ENCODE results near the gene PLAAT2.
"Not testable (repeated sequence)": the region's sequence is repeated elsewhere in the genome, so short reads cannot be mapped to it uniquely, and the experiment has no call there.

The PLAAT2 gene

DNA sequence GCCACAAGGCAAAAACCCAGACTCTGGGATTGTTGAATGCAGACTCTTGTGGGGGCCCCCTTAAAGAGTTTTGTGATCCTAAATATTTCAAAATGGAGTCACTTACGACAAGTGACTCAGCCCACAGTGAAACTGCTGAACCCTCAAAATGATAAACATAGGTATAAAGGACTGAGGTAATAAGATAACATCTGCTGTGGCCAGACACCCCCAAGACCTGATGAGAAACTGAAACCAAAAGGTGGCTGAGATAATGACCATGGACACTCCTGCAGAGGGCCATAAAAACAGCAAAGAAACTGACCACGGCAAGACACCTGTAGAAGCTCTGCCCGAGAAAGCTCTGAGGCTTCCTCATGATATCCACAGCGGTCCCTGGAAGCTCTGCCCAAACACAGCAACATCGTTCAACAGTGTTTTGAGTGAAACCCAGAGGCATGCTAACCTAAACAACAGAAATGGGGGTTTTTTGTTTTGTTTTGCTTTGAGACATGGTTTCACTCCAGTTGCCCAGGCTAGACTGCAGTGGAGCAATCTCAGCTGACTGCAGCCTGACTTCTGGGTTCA lies 28.2 kb downstream of the PLAAT2 start:
- TF ChIP-seq, protein P1, sequence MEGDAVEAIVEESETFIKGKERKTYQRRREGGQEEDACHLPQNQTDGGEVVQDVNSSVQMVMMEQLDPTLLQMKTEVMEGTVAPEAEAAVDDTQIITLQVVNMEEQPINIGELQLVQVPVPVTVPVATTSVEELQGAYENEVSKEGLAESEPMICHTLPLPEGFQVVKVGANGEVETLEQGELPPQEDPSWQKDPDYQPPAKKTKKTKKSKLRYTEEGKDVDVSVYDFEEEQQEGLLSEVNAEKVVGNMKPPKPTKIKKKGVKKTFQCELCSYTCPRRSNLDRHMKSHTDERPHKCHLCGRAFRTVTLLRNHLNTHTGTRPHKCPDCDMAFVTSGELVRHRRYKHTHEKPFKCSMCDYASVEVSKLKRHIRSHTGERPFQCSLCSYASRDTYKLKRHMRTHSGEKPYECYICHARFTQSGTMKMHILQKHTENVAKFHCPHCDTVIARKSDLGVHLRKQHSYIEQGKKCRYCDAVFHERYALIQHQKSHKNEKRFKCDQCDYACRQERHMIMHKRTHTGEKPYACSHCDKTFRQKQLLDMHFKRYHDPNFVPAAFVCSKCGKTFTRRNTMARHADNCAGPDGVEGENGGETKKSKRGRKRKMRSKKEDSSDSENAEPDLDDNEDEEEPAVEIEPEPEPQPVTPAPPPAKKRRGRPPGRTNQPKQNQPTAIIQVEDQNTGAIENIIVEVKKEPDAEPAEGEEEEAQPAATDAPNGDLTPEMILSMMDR (IDR thresholded peaks at IDR 0.05; ENCODE audit: control insufficient read depth, insufficient read depth, low read depth, low read length, missing control alignments): no peak
- no peak for DNase-seq (ENCODE audit: low read depth)
- H3K4me3 ChIP-seq (ENCODE audit: control insufficient read depth, low read depth, low read length): no peak overlapping the region

DNA sequence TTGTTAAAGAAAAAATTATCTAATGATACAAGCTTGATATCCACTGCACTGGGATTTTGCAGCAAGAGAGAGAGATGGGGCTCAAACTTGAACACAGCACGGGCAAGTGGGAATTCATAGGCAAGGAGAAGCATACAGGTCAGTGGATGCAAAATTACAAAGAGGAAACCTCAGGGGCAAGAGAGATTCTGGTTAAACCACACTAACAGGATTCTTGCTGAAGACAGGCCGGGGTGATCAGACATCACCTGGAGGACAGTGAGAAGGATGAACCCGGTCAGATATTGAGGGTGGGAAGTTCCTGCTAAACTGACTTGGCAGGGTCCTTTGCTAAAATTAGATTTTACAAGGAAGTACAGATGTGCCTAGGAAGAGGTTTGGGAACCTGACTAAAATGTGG lies 29.1 kb downstream of the PLAAT2 start:
- no peak overlapping the region for H3K4me3 ChIP-seq (ENCODE audit: control insufficient read depth, low read depth, low read length)
- TF ChIP-seq, protein P1 (IDR thresholded peaks at IDR 0.05; ENCODE audit: control insufficient read depth, insufficient read depth, low read depth, low read length, missing control alignments): no peak
- no peak for DNase-seq (ENCODE audit: low read depth)

DNA sequence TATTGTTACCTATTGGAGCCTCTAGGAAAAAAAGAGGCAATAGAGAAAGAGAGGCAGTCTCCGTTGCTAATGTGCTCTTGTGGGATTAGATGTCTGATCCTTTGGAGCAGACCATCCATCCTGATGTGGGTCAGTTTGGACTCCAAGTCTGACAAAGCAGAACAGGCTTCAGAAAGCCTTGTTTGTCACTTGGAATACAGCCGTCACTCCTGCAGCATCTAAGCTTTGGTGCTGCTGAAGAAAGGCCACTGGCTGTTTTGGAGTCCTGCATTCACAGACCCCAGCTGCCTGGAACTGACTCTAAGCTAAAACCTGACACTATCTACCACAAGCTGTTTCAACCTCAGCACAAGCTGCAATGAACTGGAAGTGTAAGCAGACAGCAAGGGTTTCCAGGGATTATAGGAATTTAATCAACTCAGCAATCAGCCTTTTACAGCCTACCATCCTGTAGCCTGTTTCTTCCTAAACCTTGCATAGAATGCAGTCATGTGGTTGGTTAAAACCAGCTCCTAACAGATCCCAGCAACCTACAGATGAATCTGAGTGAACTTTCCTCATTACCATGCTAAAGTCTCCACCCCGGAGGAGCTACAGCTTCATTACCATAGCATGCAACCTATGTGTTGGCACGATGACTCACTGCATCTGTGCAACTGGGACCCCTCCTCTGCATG lies 30.2 kb downstream of the PLAAT2 start:
- H3K4me3 ChIP-seq (ENCODE audit: control insufficient read depth, low read depth, low read length): no peak overlapping the region
- TF ChIP-seq, protein P1 (IDR thresholded peaks at IDR 0.05; ENCODE audit: control insufficient read depth, insufficient read depth, low read depth, low read length, missing control alignments): no peak
- DNase-seq (ENCODE audit: low read depth): no peak

DNA sequence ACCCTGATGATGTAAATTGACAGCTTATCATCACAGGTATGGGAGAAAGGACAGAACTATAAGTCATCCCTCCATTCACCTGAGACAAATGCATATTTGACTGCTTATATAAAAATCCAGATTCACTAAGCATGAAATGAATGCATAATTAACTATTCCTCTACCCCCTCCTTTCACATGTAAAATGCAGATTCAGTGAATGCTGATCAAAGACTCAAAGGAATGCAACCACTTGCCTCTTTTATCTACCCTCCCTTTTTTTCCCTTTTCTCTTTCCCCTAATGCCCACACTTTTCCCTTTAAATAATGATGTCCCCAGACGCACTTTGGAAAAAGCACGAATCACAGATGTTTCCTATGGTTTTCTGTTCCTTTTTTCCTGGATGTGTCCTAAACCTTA lies 31.1 kb downstream of the PLAAT2 start:
- DNase-seq (ENCODE audit: low read depth): no peak
- TF ChIP-seq, protein P1 (IDR thresholded peaks at IDR 0.05; ENCODE audit: control insufficient read depth, insufficient read depth, low read depth, low read length, missing control alignments): no peak
- no peak overlapping the region for H3K4me3 ChIP-seq (ENCODE audit: control insufficient read depth, low read depth, low read length)

DNA sequence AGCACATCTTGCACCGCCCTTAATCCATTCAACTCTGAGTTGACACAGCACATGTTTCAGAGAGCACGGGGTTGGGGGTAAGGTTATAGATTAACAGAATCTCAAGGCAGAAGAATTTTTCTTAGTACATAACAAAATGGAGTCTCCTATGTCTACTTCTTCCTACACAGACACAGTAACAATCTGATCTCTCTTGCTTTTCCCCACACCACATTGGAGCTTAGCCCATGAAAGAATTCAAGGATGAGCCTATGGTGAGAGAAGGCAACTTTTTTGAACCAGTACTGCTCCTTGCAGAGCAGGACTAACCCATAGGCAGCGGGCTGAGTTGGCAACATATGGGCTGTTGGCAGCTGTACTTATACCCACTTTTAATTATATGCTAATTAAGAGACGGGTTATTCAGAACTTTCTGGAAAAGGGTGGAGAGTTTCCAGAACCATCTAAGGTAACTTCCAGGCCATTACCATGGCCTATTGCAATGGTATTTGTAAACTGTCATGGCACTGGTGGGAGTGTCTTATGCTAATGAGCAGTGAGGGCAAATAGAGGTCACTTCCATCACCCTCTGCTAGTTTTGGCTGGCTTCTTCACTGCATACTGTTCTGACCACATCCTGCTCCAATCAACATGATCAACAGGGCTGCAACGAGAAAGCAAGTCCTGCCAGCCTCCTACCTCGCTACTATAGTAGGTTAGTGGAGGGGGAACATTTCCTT lies 31.9 kb downstream of the PLAAT2 start:
- not testable (repeated sequence) for DNase-seq (ENCODE audit: low read depth)

DNA sequence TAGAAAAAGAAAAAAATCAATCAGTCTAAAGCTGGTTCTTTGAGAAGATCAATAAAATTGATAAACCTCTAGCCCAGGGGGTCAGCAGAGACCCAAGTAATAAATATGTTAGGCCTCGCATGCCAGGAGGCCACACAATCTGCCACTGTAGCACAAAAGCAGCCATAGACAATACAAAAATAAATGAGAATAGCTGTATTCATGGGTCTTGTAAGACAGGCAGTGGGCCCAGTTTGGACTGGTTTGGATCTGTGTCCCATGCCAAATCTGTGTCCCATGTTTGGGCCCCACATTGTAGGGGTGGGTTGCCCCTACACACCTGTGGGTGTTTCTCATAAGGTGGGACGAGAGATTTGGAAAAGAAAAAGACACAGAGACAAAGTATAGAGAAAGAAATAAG lies 33.2 kb downstream of the PLAAT2 start:
- no peak overlapping the region for H3K4me3 ChIP-seq (ENCODE audit: control insufficient read depth, low read depth, low read length)
- DNase-seq (ENCODE audit: low read depth): no peak
- TF ChIP-seq, protein P1 (IDR thresholded peaks at IDR 0.05; ENCODE audit: control insufficient read depth, insufficient read depth, low read depth, low read length, missing control alignments): no peak

More for the DNA sequence above, 31.9 kb downstream of the PLAAT2 start:
- not testable (repeated sequence) for H3K4me3 ChIP-seq (ENCODE audit: control insufficient read depth, low read depth, low read length)

DNA sequence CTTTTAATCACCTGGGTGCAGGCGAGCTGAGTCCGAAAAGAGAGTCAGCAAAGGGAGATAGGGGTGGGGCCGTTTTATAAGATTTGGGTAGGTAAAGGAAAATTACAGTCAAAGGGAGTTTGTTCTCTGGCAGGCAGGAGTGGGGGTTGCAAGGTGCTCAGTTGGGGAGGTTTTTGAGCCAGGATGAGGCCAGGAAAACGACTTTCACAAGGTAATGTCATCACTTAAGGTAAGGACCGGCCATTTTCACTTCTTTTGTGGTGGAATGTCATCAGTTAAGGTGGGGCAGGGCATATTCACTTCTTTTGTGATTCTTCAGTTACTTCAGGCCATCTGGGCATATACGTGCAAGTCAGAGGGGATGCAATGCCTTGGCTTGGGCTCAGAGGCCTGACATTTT lies 33.8 kb downstream of the PLAAT2 start:
- DNase-seq (ENCODE audit: low read depth); H3K4me3 ChIP-seq (ENCODE audit: control insufficient read depth, low read depth, low read length): not testable (repeated sequence)

DNA sequence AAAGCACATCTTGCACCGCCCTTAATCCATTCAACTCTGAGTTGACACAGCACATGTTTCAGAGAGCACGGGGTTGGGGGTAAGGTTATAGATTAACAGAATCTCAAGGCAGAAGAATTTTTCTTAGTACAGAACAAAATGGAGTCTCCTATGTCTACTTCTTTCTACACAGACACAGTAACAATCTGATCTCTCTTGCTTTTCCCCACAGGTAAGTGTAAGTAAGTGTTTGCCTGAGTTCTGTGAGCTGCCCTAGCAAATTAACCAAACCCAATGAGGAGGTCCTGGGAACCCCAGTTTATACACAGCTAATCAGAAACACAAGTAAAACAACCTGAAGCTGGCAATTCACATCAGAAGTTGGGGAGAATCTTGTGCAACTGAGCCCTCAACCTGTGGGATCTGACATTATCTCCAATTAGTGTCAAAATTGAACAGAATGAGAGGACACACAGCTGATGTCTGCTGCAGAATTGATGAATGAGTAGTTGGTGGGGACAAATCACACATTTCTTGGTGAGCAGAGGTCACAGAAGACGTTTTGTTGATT lies 34.4 kb downstream of the PLAAT2 start:
- not testable (repeated sequence) for DNase-seq (ENCODE audit: low read depth)

DNA sequence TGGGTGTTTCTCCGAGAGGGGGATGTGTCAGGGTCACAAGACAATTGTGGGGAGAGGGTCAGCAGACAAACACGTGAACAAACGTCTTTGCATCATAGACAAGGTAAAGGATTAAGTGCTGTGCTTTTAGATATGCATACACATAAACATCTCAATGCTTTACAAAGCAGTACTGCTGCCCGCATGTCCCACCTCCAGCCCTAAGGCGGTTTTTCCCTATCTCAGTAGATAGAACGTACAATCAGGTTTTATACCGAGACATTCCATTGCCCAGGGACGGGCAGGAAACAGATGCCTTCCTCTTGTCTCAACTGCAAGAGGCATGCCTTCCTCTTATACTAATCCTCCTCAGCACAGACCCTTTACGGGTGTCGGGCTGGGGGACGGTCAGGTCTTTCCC lies 35.0 kb downstream of the PLAAT2 start:
- not testable (repeated sequence) for DNase-seq (ENCODE audit: low read depth); H3K4me3 ChIP-seq (ENCODE audit: control insufficient read depth, low read depth, low read length)

More for the DNA sequence above, 34.4 kb downstream of the PLAAT2 start:
- not testable (repeated sequence) for H3K4me3 ChIP-seq (ENCODE audit: control insufficient read depth, low read depth, low read length)
